Measurements from ENCODE around the gene ANAPC15. TPM values are rescaled to one million over a fixed set of nuclear protein-coding genes. Genes with fewer than 3 reads are reported as not detected.
"Not testable (repeated sequence)": the region's sequence is repeated elsewhere in the genome, so short reads cannot be mapped to it uniquely, and the experiment has no call there.

Gene ANAPC15
- 54.5 TPM for polyA plus RNA-seq (2013, experiment 1 of 2; ENCODE audit: insufficient read length)
- polyA plus RNA-seq (2013, experiment 2 of 2; ENCODE audit: insufficient read length), result 55.2 TPM

GRCh38 chr11:72112143-72112977 lies at the start of gene ANAPC15:
Gene ANAPC15, minus strand, starts transcription at chr11:72112695. Its CDS starts 1,419 bp downstream, at chr11:72111276.
- DNase-seq, result peak; percentile 100

- no peak for DNase-seq
These were observed 47.8 kb upstream of the ANAPC15 start for GRCh38 chr11:72160319-72160718.

GRCh38 chr11:72157131-72157530 lies 44.6 kb upstream of the ANAPC15 start:
- DNase-seq, result no peak

GRCh38 chr11:72155751-72156150 lies 43.3 kb upstream of the ANAPC15 start:
- no peak for DNase-seq

GRCh38 chr11:72154816-72155215 lies 42.3 kb upstream of the ANAPC15 start:
- DNase-seq, result no peak

GRCh38 chr11:72153874-72154273 lies 41.4 kb upstream of the ANAPC15 start:
- DNase-seq, result not testable (repeated sequence)

- no peak for DNase-seq
These were observed 38.4 kb upstream of the ANAPC15 start for GRCh38 chr11:72150882-72151281.

GRCh38 chr11:72146625-72147024 lies 34.1 kb upstream of the ANAPC15 start:
- DNase-seq, result no peak

GRCh38 chr11:72144807-72145565 lies 32.5 kb upstream of the ANAPC15 start:
- peak; percentile 77 for DNase-seq

GRCh38 chr11:72142543-72142942 lies 30.0 kb upstream of the ANAPC15 start:
- DNase-seq, result not testable (repeated sequence)

GRCh38 chr11:72142086-72142485 lies 29.6 kb upstream of the ANAPC15 start:
- DNase-seq, result not testable (repeated sequence)

GRCh38 chr11:72141066-72141465 lies 28.6 kb upstream of the ANAPC15 start:
- DNase-seq, result peak; percentile 82

- DNase-seq, result no peak
These were observed 28.2 kb upstream of the ANAPC15 start for GRCh38 chr11:72140661-72141060.

- no peak for DNase-seq
These were observed 27.0 kb upstream of the ANAPC15 start for GRCh38 chr11:72139500-72139899.

GRCh38 chr11:72138821-72139390 lies 26.4 kb upstream of the ANAPC15 start:
- no peak for DNase-seq

- no peak for DNase-seq
These were observed 24.3 kb upstream of the ANAPC15 start for GRCh38 chr11:72136684-72137262.

GRCh38 chr11:72135891-72136683 lies 23.6 kb upstream of the ANAPC15 start:
- DNase-seq, result peak; percentile 37

- not testable (repeated sequence) for DNase-seq
These were observed 23.0 kb upstream of the ANAPC15 start, which contains the start of gene FOLR3 for GRCh38 chr11:72135473-72135872. Gene FOLR3, plus strand, starts transcription at chr11:72135725. Its CDS starts 228 bp downstream, at chr11:72135953.

- DNase-seq, result no peak
These were observed 20.2 kb upstream of the ANAPC15 start for GRCh38 chr11:72132646-72133045.

GRCh38 chr11:72129381-72129780 lies 16.9 kb upstream of the ANAPC15 start:
- DNase-seq, result no peak

- DNase-seq, result no peak
These were observed 15.4 kb upstream of the ANAPC15 start for GRCh38 chr11:72127923-72128322.

- no peak for DNase-seq
These were observed 13.5 kb upstream of the ANAPC15 start for GRCh38 chr11:72125956-72126355.

All from fibroblast of skin of scalp (primary cell).